CD1c-positive myeloid dendritic cell (primary cell): ENCODE data around the gene KMT2D.
"Not testable (repeated sequence)": the region's sequence is repeated elsewhere in the genome, so short reads cannot be mapped to it uniquely, and the experiment has no call there.

Source experiments
- DNase-seq: peaks from one replicate; pipeline ENCODE4 v3.0.0-alpha.2; 2016; ENCODE audit errors: extremely low spot score

The KMT2D gene

DNA sequence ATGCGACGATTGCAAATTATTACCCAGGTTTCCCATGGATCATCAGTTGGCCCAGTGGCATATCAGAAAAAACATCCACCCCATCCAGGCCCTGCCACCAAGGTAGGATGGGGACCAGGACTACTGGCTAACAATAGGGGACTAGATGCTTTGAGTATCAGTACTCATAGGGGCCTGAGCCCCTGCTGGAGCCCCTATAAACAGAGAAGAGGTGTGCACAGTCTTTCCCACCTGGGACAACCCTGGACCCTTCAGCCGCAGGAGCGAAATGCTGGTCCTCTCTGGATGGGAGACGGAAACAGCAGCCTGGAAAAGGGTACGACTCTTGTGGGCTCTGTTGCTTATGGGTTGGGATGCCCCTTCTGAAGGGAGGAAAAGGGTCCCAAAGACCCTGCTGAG lies 28.3 kb upstream of the KMT2D start:
- no peak for DNase-seq

- DNase-seq = peak; percentile 83
Observed at GRCh38 chr12:49088150-49088931, 27.7 kb upstream of the KMT2D start.

DNA sequence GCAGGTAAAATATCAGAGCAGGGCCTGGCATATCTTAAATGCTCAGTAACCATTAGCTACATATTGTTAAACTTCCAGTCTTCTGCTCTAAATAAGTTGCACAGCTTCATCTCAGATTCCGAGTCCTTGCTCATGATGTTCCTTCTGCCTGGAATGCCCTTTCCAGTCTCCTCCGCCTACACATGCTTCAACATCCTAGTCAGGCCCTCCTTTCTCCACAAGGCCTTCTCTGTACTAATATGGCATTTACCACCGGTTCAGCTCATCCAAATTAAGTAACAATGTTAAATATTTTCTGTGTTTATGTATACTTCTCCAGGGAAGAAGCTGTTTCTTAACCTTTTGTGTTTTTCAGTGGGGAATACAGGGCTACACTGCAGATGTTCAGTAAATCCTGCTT lies 25.5 kb upstream of the KMT2D start:
- DNase-seq = no peak

DNA sequence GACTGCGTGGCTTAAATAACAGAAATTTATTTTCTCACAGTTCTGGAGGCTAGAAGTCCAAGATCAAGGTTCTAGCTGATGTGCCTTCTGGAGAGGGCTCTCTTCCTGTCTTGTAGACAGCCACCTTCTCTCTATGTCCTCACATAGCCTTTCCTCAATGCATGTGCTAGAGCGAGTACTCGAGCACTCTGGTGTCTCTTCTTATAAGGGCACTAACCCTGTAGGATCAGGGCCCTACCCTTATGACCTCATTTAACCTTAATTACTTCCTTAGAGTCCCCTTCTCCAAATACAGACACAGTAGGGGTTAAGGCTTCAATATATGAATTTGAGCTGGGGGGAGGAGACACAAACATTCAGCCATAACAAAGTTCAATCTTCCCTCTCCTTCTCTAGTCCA lies 23.8 kb upstream of the KMT2D start:
- DNase-seq = no peak

DNA sequence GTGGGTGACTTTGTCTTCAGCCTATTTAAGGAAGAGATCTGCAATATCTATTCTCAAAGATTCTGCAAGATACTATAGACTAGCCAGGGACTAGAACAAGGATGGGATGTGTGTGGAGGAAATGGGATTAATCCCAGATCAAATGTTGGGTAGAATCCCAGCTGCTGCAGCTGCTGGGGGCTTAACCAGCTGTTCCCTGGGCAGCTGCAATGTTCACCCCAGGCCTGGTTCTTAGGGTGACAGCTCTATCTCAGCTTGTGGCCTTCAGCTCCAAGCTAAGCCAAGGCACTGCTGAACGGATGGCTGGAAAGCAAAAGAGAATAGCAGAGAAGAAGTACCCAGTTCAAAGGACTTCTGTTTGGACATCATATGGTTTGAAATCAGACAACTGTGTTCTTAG lies 19.2 kb upstream of the KMT2D start:
- DNase-seq = no peak

DNA sequence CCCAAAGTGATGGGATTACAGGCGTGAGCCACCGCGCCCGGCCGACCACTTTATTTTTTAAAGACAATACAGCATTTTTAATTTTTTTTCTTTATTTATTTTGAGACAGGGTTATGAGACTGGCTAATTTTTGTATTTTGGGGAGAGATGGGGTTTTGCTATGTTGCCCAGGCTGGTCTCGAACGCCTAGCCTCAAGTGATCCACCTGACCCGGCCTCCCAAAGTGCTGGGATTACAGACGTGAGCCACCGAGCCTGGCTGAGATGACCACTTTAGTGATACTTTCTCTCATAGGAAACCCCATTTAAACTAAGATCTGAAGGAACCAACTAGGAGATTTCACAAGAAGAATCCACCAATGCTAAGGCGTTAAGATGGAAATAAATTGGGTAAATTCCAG lies 10.4 kb upstream of the KMT2D start:
- DNase-seq = no peak

DNA sequence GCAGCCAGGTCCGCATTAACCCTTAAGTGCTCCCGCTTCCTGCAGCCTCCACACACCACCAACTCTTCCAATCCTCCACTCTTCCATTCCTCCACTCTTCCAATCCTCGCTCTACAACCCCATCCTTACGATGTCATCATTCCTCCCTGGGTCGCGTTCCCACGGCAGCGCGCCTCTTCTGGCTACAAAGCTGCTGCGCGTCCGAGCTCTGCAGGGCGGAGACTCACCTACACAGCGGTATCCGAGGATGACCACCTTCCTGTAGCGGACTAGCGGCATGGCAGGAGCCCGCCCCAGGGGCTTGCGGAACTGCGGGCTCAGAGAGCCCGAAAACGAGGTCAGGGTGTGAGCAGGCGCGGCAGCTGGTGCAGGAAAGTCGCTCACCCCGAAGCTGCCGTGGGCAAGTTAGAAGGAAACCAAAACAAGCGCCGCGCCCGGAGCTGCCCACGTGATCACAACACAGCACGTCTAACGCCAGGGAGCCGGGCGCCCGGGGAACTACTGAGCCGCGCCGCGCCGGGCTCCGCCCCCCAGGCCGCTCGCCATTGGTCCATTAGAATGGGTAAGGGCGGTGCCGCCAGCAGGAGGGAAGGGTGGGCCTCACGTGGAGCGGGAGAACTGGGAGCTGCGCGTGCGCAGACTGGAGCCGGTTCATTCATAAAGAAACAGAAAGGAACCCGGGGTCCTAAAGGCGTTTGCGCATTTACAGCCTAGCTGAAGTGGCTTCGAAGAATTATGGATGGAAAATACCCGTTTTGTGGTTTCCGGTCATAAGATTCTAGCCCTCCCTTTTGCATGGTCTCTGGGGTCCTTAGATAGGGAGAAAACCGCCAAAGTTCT lies 9.1 kb upstream of the KMT2D start, which contains the start of gene RHEBL1:
TSS of gene RHEBL1 (minus strand) at position 473 of the 840 bp plus-strand sequence. CDS start at position 279, 194 bp downstream.
- DNase-seq = peak; percentile 99

- no peak for DNase-seq
Observed at GRCh38 chr12:49068879-49069506, 8.4 kb upstream of the KMT2D start.

GRCh38 chr12:49066120-49066519 lies 5.5 kb upstream of the KMT2D start:
- DNase-seq = no peak

DNA sequence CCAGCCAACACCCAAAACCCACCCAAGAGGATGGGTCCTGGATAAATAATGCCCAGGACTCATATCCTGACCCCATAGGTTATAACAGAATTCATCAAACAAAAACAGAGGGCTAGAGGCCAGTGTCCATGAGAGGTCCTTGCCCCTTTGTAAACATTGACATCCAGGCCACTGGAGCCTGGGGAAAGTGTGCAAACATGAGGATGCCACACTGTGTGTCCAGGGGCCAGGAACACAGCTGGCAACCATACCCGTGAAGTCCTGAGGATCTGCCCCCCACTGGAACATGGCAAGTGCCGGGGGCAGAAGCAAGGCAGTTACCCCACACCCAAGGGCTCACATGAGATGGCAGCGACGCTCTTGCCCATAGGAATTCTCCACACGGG lies 4.2 kb upstream of the KMT2D start:
- no peak for DNase-seq

DNA sequence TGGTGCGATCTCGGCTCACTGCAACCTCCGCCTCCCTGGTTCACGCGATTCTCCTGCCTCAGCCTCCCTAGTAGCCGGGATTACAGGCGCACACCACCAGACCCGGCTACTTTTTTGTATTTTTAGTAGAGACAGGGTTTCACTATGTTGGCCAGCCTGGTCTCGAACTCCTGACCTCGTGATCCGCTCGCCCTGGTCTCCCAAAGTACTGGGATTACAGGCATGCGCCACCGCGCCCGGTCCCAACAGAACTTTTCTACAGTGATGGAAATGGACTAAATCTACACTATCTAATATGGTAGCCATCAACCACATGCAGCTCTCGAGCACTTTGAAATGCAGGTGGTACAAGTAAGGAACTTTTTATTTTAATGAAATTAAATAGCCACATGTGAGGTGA lies 1.3 kb upstream of the KMT2D start:
- not testable (repeated sequence) for DNase-seq

DNA sequence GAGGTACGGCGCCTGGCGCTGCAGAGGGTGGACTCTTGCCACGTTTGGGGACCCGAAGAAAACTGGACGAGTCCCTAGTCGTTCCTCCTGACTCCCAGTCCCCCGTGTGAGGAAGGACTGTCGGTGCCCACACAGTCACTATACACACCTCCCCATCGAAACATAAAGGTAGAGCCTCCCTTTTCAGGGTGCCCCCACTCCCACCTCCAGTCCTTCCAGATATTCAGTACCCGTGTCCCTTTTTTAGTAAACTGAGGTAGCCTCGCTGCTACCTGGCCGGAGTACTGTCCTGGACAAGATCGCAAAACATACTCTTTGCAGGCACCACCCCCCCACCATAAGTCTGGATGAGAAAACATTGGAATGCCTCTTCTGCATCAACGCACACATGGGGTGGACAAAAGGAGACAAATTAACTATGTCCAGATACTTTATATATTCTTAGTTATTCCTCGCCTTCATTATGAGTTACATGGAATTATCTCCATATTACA lies 610 bp upstream of the KMT2D start:
- no peak for DNase-seq

DNA sequence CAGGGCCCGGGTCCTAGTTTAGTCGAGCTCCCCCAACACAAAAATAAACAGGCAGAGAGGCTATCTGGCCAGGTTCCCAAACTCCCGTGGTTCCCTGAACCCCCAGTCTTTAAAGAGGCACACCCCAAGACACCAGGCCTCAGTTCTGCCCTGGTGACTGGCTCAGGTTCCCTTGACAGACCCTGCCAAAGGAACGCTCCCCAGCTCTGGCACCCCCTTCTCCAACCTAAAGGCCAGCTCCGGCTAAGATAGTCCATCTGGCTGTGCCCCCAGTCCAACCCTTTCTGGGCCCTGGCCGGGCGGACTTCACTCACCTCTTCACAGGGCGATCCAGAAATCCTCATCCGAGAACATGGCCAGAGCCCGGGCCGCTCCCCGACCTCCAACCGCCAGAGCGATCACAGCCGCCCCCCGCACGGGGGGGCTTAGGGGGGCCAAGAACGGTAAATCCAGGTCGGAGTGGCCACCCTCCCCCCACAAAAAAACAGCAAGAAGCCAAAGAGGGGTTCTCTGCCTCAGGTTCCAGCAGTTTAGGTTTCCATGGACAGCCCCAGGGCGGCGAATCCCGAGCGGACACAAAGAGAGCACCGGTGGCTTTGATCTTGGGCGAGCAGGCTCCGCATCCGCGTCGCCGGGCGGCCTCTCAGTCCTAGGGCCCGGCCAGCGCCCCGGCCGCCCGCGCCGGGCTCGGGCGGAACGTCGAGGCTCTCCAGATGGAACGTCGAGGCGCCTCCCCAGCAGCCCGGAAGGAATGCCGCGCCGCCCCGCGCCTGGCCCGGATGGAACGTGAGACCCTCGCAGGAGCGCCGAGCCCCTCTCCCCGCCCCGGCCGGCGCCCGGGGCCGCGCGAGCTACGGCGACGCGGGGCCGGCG lies 1.1 kb downstream of the KMT2D start:
- no peak for DNase-seq

GRCh38 chr12:49059045-49059298 lies 1.6 kb downstream of the KMT2D start:
- no peak for DNase-seq

GRCh38 chr12:49058366-49059044 lies 2.1 kb downstream of the KMT2D start:
- no peak for DNase-seq

DNA sequence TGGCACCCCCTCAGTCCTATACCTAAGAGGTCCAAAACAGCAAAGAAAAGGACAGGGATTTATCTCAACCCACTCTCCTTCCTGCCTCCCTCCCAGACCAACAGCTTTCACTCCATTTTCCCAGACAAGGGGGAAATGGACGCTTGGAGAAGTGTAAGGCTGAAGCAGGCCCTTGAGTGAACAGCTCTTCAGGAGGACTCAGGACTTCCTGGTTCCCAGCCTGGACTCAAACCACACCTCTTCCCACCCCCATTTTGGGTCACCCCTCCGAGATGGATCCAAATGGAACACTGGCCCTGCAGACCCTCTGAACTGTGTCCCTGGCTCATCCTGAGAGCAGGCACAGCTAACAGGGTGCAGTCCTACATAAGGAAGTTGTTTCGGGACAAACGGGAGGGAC lies 2.7 kb downstream of the KMT2D start:
- peak; percentile 33 for DNase-seq

GRCh38 chr12:49055978-49056754 lies 4.4 kb downstream of the KMT2D start:
- DNase-seq = peak; percentile 91

DNA sequence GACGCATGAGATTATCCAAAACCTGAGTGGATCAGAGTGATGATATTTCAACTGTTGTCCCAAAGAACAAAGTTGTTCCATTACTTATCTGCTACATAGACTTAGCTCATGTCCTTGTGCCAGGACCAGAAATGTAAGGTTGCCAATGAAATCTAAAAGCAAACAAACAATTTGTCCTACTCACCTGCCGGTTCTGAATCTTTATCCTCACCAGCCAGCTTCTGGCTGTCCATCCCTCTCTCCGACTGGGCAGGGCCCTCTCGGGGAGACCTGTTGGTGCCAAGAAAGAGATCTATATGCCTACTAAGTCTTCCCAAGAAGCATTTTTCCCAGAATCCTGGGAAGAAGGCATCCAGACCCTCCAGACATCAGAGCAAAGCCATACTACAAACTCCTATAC lies 5.5 kb downstream of the KMT2D start:
- DNase-seq = no peak

- DNase-seq = no peak
Observed at GRCh38 chr12:49054524-49054923, 6.1 kb downstream of the KMT2D start.

- no peak for DNase-seq
Observed at GRCh38 chr12:49054096-49054495, 6.5 kb downstream of the KMT2D start.
